Upper lobe of right lung (tissue), 1 donor: ENCODE data around the gene MAML3. TPM values are rescaled to one million over a fixed set of nuclear protein-coding genes. Genes with fewer than 3 reads are reported as not detected.
A peak's percentile ranks its signal among the peaks of the same experiment; 100 is the strongest.

Source experiments
- ATAC-seq: fragments of 200-7000 bp; cut with Tn5 transposase; one replicate; pipeline ENCODE4 v1.9.1; 2020; ENCODE audit warnings: mild to moderate bottlenecking, moderate library complexity
- DNase-seq: peaks from one replicate; pipeline ENCODE4 v3.0.0-alpha.2; 2020
- H3K27ac ChIP-seq: fragments of 200-600 bp; one replicate; pipeline ENCODE4 v1.8.0; 2022
- H3K27me3 ChIP-seq: fragments of 200-600 bp; one replicate; pipeline ENCODE4 v1.8.0; 2022; ENCODE audit warnings: mild to moderate bottlenecking
- H3K36me3 ChIP-seq: fragments of 200-600 bp; one replicate; pipeline ENCODE4 v1.8.0; 2022
- H3K4me1 ChIP-seq: fragments of 200-600 bp; one replicate; pipeline ENCODE4 v1.8.0; 2022
- H3K4me3 ChIP-seq: fragments of 200-600 bp; one replicate; pipeline ENCODE4 v1.8.0; 2022; ENCODE audit warnings: mild to moderate bottlenecking
- H3K9me3 ChIP-seq: fragments of 200-600 bp; one replicate; pipeline ENCODE4 v1.8.0; 2022
- intact Hi-C: fragments of 100-400 bp; cut with DNase I; formaldehyde crosslinking; loops from one replicate; pipeline ENCODE4 v1.11.0; 2022
- total RNA-seq: library from RNA; stranded (reverse); fragmentation: NEBNext Ultra II Directional; extraction: Animal tissue kit (Norgen Biotek cat#: 25700); gene quantifications from one replicate; pipeline ENCODE4 v1.2.1, GENCODE V29; 2021
- TF ChIP-seq, protein P1 (sequence below): fragments of 200-600 bp; IDR thresholded peaks from one replicate; pipeline ENCODE4 v1.8.0; 2022; ENCODE audit warnings: antibody characterized with exemption
- donor health status: DM: no; HTN: yes; CAD: no; lungs with severe emphysema.

MAML3 gene
- total RNA-seq, 1 donor from 2014 or later, result 13.1 TPM

- intact Hi-C loops, result no loop called here
- TF ChIP-seq, protein P1, sequence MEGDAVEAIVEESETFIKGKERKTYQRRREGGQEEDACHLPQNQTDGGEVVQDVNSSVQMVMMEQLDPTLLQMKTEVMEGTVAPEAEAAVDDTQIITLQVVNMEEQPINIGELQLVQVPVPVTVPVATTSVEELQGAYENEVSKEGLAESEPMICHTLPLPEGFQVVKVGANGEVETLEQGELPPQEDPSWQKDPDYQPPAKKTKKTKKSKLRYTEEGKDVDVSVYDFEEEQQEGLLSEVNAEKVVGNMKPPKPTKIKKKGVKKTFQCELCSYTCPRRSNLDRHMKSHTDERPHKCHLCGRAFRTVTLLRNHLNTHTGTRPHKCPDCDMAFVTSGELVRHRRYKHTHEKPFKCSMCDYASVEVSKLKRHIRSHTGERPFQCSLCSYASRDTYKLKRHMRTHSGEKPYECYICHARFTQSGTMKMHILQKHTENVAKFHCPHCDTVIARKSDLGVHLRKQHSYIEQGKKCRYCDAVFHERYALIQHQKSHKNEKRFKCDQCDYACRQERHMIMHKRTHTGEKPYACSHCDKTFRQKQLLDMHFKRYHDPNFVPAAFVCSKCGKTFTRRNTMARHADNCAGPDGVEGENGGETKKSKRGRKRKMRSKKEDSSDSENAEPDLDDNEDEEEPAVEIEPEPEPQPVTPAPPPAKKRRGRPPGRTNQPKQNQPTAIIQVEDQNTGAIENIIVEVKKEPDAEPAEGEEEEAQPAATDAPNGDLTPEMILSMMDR, result no peak
- Histone ChIP-seq H3K4me1 (peaks cover 2% of the 10 kb centered on the region), H3K27me3 (no peaks in the 10 kb centered on the region), H3K27ac (no peak overlapping the region), H3K36me3 (no peaks in the 10 kb centered on the region), H3K9me3 (no peaks in the 10 kb centered on the region), H3K4me3 (no peak overlapping the region)
- DNase-seq, result no peak
- ATAC-seq, result no peak
Observed at GRCh38 chr4:140144050-140144449, 9.9 kb downstream of the MAML3 start.

DNA sequence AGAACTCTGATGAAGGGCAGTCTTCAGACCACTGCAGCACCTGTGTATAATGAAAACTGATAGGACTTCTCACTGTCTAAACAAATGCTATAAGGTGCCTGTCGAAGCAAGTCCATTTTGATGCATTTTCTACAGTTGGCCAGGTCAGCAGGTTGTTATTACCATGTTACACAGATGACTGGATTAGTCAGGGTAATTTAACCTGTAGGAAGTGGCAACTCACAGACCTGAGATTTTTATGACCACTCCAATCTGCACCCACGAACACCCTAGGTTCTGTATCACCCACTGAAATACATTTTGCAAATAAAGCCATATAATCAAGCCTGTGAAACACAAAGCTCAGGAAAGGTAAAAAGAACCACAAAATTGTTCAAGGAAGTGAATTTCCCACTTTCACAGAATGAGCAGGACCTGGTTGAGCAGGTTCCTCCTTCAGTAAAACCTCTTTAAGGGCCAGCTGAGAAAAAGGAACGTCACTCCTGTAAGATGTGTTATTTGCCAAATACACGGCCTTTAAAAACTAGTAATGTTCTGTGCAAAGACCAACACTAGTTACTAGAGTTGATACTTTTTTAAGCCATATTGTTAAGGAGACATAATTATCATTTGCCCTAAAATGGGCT lies 12.7 kb downstream of the MAML3 start:
- TF ChIP-seq, protein P1, result no peak
- peak; percentile 70 for ATAC-seq
- DNase-seq, result no peak
- Histone ChIP-seq H3K9me3 (no peaks in the 10 kb centered on the region), H3K4me1 (peaks cover 8% of the 10 kb centered on the region), H3K4me3 (no peak overlapping the region), H3K27me3 (no peaks in the 10 kb centered on the region), H3K36me3 (no peaks in the 10 kb centered on the region), H3K27ac (peak overlapping the region; percentile 27)
- intact Hi-C loops, result no loop called here

- intact Hi-C loops, result no loop called here
- Histone ChIP-seq H3K9me3 (no peaks in the 10 kb centered on the region), H3K4me1 (peaks cover 14% of the 10 kb centered on the region), H3K36me3 (no peaks in the 10 kb centered on the region), H3K27ac (peak overlapping the region; percentile 27), H3K4me3 (no peak overlapping the region), H3K27me3 (no peaks in the 10 kb centered on the region)
- TF ChIP-seq, protein P1, result no peak
- ATAC-seq (no peak), DNase-seq (no peak)
Observed at GRCh38 chr4:140140566-140140965, 13.4 kb downstream of the MAML3 start.

DNA sequence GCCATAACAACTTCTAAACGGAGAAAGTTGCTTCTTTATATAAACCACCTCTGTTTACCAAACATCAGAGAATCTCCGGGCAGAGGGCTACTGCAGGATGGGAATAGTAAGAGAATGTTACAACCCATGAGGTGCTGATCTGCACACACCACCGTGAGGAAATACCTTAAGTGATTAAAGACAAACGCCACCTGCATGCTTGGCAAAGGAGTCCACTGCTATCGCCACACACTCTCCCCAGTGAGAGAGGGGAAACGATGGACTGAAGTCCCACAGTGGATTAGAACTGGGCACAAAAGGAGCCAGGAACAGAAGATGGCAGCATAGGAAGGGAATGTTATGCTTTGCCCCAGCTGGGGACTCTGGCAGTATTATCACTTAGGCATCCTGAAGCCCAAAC lies 15.6 kb downstream of the MAML3 start:
- Histone ChIP-seq H3K4me1 (peaks cover 21% of the 10 kb centered on the region), H3K27me3 (no peaks in the 10 kb centered on the region), H3K36me3 (no peaks in the 10 kb centered on the region), H3K9me3 (no peaks in the 10 kb centered on the region), H3K27ac (no peak overlapping the region), H3K4me3 (no peak overlapping the region)
- intact Hi-C loops, result no loop called here
- TF ChIP-seq, protein P1, result no peak
- ATAC-seq, result peak; percentile 51
- no peak for DNase-seq

- H3K9me3 ChIP-seq, result no peaks in the 10 kb centered on the region
- peaks cover 21% of the 10 kb centered on the region for H3K4me1 ChIP-seq
- ATAC-seq (peak; percentile 47), DNase-seq (no peak)
- no peak overlapping the region for H3K27ac ChIP-seq
- intact Hi-C loops, result no loop called here
- H3K27me3 ChIP-seq, result no peaks in the 10 kb centered on the region
- no peaks in the 10 kb centered on the region for H3K36me3 ChIP-seq
- H3K4me3 ChIP-seq, result peak overlapping the region; percentile 5
- TF ChIP-seq, protein P1, result no peak
Observed at GRCh38 chr4:140137671-140138070, 16.3 kb downstream of the MAML3 start.

GRCh38 chr4:140136509-140136908 lies 17.5 kb downstream of the MAML3 start:
- ATAC-seq, result no peak
- H3K27ac ChIP-seq, result no peak overlapping the region
- intact Hi-C loops, result no loop called here
- DNase-seq, result no peak
- H3K4me1 ChIP-seq, result peaks cover 21% of the 10 kb centered on the region
- TF ChIP-seq, protein P1, result no peak
- H3K36me3 ChIP-seq, result no peaks in the 10 kb centered on the region
- no peaks in the 10 kb centered on the region for H3K27me3 ChIP-seq
- no peaks in the 10 kb centered on the region for H3K9me3 ChIP-seq
- no peak overlapping the region for H3K4me3 ChIP-seq
